Hepatic stellate cell (primary cell): Measurements from ENCODE around the gene TMEM39B.
A peak's percentile ranks its signal among the peaks of the same experiment; 100 is the strongest.
"Not testable (repeated sequence)": the region's sequence is repeated elsewhere in the genome, so short reads cannot be mapped to it uniquely, and the experiment has no call there.

Source experiments
- DNase-seq: peaks from one replicate; pipeline ENCODE4 v3.0.0; 2011; ENCODE audit warnings: low spot score

Gene TMEM39B

DNA sequence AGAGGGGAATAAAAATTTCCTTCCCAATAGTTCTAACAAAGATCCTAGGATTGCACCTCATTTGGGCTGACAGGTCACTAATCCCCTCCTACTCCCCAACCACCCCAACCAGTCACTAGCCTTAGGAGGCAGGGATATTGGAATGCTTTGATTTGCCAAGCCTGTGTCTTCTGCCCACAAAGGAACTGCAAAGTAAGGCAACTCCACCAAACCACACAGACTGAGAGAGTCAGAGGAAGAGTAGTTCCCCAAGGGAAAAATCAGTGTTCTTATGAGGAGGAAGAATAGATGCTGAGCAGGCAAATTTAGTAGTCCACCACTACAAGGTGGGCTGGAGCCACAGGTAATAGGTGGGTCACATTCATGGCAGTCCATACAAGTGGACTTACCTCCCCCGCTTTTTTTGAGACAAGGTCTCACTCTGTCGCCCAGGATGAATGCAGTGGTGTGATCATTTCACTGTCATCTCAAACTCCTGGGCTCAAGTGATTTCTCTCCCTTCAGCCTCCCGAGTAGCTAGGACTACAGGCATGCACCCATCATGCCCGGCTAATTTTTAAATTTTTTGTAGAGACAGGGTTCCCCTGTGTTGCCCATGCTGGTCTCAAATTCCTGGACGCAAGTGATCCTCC is 3.7 kb upstream of the TMEM39B start:
- peak; percentile 32 for DNase-seq

DNA sequence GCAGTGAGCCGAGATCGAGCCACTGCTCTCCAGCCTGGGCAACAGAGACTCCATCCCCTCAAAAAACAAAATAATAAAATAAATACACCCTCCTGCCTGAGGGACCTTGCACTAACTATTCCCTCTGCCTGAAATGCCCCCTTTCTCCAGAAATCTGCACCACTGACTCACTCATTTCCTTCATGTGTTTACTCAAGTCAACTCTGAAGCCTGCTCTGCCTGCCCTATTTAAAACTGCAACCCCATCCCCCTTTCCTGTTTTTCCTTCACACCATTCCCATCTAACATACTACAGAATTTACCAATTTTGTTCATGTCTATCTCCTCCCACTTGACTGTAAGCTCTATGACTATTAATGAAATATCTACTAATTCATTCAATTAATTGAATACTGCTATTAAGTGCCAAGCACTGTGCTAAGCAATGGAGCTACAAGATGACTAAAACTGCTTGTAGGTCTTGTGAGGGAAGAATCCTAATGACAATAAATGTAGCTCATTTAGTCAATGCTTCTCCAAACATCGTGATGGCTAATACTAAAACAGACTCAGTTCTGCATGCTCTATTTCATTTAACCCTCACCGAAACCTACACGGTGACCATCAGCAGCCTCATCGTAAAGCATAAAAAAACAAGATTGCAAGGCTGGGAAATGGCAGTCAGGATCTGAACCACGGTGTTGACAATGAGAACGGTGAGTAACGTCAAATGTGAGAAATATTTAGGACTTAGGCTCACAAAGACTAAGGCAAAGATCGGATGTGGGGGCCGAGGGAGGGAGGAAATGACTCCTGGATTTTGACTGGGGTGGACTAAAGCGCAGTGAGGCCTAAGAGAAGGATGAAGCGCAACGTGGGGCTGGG is 749 bp upstream of the TMEM39B start:
- DNase-seq: peak; percentile 66

DNA sequence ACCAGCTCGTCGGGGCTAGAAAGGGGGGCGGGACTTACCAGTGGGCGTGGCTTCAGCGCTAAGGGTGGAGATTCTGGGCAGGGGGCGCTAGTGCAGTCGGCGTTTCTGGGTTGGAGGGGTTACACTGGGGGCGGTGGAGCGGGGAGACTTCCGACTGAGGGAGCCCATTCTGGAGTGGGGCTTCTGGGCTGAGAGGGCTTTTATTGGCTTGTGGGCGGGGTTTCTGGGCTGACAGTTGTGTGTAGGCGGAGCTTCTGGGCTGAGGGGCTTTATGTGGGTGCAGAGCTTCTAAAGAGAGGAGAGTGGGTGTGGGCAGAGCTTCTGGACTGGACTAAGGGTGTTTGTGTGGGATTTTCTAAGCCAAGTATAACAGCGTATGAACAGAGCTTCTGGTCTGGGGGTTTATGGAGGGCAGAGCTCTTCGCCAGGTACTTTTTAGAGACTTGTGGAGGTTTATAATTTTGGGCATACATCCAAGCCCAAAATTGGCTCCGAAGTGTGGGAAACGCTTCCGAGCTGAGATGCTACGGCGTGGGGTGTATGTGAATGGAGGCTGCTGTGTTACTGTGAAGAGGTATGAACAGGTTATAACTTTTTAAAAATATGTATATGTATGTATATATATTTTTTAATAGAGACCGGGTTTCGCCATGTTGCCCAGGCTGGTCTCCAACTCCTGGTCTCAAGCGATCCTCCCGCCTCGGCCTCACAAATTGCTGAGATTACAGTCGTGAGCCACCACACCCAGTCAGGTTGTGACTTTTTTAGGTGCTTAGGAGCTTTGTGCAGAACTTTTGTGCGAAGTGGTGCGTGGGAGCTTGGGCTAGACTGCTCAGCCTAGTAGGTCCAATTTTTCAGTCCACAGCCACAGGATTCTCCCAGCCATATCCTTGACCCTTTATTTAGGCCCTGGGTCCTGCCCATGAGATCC is 825 bp downstream of the TMEM39B start:
- no peak for DNase-seq

DNA sequence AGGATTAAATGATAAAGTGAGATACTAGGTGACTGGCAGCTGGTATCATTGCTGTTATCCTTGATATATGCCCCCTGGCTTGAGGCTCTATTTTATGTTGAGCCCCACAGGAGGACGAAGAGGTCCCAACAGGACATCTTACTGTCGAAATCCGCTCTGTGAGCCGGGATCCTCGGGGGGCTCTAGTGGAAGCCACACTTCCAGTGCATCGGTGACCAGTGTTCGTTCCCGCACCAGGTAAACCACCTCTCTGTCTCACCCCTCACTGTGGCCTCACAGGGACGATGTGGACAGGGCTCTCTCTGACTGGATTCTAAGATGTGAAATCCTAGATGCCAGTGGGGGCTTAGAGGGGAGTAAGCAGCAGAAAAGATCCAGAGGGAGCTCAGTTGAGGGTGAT is 2.1 kb downstream of the TMEM39B start:
- DNase-seq: no peak

DNA sequence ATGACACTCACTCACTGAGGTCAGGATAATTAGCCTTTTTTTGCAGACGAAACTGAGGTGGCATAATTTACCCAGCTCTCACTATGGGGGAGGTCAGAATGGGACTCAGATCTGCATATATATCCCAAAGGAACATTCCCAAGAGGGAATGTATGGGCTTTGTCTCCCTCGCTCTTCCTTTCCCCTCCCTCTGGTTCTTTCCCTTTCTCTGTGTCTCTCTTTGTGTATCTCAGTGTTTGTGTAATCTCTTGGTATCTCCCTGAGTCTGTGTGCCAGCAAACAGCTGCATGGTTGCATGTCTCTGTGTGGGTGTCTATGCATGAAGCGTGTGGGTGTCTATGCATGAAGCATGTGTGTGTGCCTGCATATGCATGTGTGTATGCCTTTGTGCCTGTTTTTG is 4.7 kb downstream of the TMEM39B start:
- DNase-seq: no peak

DNA sequence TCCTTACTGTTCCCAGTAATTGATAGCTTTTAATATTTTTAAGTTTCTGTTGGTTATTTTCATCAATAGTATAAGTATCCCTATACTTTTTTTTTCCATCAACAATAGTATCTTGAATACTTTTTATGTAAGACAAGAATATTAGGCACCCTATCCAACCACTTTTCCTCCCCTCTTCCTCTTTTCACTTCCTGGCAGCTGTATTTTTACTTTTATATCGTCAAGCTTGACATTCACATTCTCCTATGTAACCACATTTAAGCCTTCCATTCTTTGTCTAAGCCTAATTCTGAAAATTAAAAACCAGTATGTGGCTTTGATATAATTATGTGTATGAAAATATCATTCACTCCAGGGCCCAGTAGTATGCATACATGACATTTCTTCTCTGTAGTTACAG is 9.3 kb downstream of the TMEM39B start:
- no peak for DNase-seq

DNA sequence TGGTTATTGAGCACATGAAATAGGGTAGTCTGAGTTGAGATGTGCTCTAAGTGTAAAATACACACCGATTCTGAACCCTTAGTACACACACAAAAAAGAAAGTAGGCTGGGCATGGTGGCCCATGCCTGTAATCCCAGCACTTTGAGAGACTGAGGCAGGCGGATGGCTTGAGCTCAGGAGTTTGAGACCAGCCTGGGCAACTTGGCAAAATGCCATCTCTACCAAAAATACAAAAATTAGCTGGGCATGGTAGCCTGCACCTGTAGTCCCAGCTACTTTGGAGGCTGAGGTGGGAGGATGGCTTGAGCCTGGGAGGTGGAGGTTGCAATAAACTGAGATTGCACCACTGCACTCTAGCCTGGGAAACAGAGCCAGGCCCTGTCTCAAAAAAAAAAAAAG is 13.6 kb downstream of the TMEM39B start:
- DNase-seq: not testable (repeated sequence)

DNA sequence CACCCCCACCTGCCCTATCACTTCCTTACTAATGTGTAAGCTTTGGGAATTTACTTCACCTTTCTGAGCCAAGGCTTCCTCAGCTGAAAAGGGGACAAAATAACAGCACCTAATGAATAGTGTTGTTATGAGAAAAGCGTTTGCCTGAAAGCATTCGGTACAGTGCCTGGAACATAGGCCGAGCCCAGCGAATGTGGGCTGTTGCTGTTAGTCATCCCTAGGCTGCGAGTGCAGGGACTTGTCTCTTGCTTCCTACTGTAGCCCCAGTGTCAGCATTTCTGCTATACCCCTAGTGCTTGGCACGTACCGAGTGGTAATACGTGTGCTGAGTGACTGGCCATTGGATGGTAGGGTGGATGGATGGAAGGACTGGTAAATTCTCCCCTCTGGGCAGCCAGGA is 18.4 kb downstream of the TMEM39B start:
- no peak for DNase-seq

DNA sequence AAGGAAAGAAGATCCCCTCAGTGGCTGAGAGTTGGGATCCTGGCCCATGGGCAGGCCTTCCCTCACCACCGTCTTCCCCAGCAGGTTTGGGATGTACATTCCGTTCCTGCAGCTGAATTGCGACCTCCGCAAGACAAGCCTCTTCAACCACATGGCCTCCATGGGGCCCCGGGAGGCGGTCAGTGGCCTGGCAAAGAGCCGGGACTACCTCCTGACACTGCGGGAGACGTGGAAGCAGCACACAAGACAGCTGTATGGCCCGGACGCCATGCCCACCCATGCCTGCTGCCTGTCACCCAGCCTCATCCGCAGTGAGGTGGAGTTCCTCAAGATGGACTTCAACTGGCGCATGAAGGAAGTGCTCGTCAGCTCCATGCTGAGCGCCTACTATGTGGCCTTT is 18.9 kb downstream of the TMEM39B start:
- DNase-seq: no peak

DNA sequence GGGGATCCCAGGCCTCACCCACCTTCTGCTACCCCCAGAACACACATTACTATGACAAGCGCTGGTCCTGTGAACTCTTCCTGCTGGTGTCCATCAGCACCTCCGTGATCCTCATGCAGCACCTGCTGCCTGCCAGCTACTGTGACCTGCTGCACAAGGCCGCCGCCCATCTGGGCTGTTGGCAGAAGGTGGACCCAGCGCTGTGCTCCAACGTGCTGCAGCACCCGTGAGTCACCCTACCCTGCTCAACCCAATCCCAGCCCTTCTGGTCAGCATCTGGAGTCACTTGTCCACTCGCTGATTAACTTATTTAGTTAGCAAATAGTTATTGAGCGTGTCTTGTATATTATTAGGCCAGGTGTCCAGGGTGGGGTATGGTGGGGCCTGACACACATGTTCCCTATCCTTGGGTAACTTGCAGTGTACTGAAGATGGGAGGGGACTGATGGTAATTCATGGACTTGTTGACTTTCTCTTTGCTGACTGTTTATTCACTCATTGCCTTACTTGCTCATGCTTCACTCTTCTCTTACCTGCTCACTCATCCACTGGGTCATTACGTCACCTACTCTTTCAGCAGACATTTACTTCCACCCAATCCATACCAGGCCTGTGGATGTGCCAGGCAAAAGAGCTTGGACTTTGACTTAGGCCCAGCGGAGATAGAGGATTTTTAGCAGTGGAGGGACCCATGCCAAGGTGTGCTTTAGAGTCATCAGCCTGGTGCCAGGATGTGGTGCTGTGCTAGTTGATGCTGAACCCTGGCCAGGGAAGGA is 22.2 kb downstream of the TMEM39B start:
- DNase-seq: no peak

DNA sequence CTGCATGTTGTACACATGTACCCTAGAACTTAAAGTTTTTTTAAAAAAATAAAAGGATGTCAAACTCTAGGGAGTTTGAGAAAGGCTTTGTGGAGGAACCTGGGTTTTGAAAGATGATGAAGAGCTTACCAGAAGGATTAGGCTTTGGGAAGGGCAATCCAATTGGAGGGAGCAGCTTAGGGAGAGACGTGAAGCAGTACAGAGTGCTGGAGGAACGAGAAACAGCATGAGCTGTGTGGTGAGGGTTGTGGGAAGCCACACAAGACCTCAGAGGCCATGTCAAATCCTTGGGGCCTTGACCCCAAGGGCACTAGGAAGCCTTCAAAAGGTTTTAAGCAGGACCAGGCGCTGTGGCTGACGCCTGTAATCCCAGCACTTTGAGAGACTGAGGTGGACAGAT is 26.7 kb downstream of the TMEM39B start:
- no peak for DNase-seq

DNA sequence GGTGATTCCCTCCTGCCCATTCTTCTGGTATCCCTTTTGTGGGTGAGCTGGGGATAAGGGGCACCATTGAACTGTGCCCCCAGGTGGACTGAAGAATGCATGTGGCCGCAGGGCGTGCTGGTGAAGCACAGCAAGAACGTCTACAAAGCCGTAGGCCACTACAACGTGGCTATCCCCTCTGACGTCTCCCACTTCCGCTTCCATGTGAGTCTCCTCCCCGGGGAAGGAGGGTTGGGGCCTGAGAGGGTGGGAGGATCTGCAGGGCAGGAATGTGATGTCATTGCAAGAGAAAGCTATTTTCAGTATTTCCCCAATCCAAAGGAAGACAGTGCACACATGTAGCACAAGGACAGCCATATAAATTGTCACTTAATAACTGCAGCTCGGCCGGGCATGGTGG is 27.6 kb downstream of the TMEM39B start:
- DNase-seq: peak; percentile 67

DNA sequence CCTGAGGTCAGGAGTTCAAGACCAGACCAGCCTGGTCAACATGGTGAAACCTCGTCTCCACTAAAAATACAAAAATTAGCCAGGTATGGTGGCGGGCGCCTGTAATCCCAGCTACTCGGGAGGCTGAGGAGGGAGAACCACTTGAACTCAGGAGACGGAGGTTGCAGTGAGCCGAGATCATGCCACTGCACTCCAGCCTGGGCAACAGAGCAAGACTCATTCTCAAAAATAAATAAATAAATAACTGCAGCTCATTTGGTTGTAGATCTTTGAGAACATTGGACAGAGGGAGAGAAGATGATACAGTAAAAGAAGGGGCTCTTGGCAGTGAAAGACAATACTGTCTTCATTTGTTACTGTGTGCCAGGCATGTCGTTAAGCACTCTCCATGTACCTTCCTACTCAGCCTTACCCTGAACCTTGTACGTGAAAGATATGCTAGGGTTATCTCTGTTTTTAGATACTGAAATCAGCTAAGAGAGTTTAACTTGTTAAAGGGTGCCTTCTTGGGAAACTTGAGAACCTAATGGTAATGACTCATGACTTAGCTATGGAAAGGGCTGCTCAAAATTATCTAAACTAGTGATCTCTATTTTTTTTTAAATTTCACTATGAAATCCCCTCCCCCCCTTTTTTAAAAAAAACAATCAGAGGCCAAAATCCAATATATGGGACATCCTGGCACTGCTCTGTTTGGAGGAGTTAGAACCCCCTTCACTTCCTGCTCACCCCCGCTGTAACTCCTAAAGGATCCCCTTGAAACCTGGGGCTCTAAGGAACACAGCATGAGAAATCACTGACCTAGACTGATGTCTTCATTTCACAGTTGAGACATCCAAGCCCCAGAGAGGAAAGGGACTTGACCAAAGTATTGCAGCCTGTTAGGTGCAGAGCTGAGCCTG is 28.3 kb downstream of the TMEM39B start:
- DNase-seq: peak; percentile 72

DNA sequence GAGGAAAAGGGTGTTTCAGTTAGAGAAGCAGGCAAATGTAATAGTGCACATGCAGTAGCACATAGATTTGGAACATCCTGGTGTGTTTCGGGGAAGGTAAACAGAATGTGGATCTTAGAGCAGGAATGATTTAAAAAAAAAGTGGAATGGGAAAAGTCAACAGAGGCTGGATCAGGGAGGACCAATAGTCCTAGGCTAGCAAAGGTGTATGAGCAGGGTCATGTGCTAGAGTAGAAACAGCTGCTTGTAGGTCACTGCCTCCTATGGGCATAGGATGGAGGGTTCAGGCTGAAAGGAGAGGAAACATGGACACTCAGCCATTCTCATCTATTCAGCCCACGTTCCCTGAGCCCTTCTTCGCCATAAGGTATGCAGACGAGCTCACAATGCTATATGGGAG is 31.4 kb downstream of the TMEM39B start:
- no peak for DNase-seq

DNA sequence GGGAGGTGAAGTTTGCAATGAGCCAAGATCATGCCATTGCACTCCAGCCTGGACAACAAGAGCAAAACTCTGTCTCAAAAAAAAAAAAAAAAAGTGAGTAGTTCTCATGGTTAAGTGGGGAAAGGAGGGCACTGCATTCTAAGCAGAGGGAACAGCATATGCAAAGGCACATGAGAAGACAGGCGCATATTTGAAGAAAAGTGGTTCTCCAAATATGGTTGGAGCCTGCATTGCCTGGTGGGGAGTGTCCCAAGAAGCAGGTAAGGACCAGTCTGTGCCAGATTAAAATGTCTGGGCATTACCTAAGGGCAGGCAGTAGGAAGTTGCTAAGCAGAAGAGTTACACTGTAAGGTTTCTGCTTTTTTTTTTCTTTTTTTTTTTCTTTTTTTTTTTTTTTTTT is 32.6 kb downstream of the TMEM39B start:
- DNase-seq: no peak

DNA sequence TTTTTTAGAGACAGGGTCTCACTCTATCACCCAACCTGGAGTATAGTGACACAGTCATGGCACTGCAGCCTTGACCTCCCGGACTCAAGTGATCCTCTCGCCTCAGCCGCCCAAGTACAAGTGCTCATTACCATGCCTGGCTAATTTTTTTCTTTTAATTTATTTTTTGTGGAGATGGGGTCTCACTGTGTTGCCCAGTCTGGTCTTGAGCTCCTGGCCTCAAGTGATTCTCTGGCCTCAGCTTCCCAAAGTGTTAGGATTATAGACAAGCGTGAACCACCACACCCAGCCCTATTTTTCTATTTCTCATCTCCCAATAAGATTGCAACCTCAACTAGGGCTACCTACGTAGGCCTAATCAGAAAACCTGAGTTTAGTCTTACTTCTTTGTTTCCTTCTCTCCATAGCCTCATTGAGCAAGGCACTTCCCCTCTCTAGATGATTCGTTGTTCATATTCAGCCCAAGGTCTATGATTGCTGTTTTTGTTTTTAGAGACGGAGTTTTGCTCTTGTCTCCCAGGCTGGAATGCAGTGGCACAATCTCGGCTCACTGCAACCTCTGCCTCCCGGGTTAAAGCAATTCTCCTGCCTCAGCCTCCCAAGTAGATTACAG is 34.0 kb downstream of the TMEM39B start:
- DNase-seq: no peak

DNA sequence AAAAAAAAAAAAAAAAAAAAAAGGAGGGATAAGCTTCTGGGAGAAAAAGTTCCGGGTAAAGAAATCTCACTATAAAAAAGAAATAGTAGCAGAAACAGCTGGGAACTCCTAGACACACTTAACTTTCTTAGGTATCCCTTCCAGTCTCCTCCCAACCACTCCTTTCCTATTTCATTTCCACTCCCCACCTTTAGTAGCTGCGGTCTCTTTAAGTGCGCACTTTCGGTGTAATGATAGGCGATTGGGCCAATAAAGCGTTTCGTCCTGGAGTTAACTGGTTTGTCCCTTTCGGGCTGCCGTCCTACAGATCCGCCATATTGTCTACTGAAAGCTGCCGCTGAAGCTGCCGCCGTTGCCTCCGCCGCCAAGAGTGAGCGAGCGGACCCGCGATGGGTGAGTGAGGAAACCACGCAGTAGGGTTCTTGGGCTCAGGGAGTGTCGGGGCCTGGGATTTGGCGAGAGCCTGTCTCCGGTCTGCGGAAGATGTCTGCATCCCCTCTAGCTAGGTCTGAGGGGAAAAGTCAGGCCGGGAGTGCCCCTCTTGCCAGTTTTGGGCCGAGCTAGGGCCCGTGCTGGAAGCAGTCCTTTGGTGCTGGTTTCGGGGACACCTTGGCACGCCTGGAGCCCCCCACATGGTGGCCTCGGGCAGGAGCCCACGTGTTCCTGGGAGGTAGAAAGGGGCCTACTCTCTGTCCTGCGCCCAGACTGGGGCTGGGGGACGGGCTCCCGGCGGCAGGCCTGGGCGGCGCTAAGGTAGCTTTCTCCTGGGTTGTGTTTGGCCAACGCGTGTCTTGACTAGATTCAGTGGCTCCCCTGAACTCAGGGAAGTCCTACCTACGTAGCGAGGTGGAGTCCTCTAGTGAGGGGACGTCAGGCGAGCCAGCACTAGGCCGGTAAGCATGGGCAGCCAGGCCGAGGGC is 35.3 kb downstream of the TMEM39B start, which contains the start of gene KPNA6:
KPNA6 (plus strand) TSS at position 315 of the 920 bp plus-strand sequence; CDS start at position 390, 75 bp downstream.
- DNase-seq: peak; percentile 82

DNA sequence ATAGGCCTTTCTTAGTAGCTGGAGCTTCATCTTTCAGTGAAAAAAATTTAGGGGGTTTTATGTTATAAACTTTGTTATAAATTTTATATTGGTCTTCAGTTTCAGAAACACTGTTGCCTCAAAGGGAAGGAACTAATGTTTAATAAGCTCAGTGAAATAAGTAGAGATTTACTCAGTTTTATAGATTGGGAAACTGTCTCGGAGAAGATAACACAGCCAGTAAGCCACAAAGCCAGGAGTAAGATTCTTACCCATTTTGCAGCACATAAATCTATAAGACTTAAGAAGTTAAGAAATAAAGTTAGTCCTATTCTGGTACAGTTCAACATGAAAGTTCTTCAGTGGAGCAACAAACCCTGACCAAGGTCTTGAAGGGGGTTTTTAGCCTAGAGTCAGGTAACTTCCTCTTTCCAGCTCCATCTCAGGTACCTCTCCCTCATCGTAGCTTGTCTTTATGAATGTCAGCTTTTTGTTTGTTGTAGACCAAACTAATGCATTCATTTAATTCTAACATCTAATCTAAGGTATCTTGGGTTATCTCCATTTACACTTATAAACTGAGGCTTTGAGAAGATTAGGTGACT is 38.4 kb downstream of the TMEM39B start:
- DNase-seq: no peak

DNA sequence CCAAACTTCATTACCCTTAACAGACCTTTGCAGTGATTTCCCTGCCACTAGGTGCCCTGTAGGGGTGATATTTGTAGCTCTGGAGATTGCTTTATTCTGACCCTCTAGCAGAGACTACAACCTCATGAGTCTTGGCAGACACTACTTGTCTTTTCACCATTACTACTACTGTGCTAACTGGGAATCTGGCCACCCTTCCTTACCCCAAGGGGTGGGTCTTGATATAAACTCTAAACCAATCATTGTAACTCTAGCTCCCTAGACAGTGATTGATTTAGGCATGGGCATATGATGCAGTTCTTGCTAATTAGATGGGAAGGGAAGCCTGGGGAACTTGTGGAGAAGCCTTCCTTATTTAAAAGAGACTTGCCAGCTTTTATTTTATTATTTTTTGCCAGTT is 39.0 kb downstream of the TMEM39B start:
- DNase-seq: no peak
